ENCODE measurements around the gene CCNL2. TPM values are rescaled to one million over a fixed set of nuclear protein-coding genes. Genes with fewer than 3 reads are reported as not detected.
A peak's percentile ranks its signal among the peaks of the same experiment; 100 is the strongest.

Gene CCNL2
- total RNA-seq, 2 experiments from 2014 or later, result 86.3 to 92.4 TPM

DNA sequence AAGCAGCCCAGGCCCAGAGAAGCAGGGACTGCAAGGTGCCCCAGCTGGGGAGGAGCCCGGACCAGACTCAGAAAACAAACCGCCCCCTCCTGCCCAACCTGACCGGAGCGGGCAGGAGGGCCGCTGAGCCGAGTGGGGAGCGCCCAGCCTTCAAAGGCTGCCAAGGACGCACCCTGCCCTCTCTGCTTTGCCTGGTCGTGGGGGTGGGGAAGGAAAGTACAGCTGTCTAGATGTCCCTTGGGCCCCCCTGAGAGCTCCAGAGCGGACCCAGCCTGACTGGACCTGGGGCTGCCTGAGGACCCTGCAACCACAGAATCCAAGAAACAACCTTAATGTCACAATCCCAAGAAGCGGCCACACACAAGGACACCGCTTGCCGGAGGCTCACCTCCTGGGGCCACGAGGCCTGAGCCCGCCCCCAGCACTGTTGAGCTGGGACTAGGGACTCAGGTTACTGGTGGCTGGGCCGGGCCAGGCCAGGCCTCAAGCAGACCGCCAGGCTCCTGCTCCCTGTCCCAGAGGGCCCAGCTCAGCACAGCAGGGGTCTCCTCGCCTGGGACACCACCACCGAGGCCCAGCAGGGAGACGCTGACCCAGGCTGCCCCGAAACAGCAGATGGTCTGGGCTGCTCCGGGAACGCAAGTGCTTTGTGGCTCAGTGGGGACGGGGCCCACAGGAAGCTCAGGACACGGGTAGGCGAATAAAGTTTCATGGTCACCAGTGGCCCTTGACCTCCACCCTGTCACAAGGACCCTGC lies 51.3 kb downstream of the CCNL2 start:
- peak overlapping the region; percentile 78 for H3K4me3 Mint-ChIP-seq
- ChIA-PET POLR2A (interaction anchor here (0.9 to 1.5 kb wide), 6 partner anchors 17 to 52 kb away, joined by 3 to 6 read pairs (median 4); partner anchors contain the start of gene TAS1R3), CTCF (interaction anchor here (0.7 to 1.6 kb wide), 7 partner anchors 24 to 192 kb away, joined by 3 to 17 read pairs (median 3); partner anchors contain the start of gene AURKAIP1)
- DNase-seq, result no peak
- ATAC-seq, result no peak
- H3K36me3 Mint-ChIP-seq (ENCODE audit: low read depth), result no peaks in the 10 kb centered on the region
- intact Hi-C loops (cut with micrococcal nuclease), result no loop called here
- H3K4me1 Mint-ChIP-seq (ENCODE audit: low read depth), result peaks cover 29% of the 10 kb centered on the region
- H3K27me3 Mint-ChIP-seq, result peaks cover 8% of the 10 kb centered on the region
- no peaks in the 10 kb centered on the region for H3K9me3 Mint-ChIP-seq
- H3K27ac Mint-ChIP-seq, result peak overlapping the region; percentile 25
- TF ChIP-seq, protein P1, sequence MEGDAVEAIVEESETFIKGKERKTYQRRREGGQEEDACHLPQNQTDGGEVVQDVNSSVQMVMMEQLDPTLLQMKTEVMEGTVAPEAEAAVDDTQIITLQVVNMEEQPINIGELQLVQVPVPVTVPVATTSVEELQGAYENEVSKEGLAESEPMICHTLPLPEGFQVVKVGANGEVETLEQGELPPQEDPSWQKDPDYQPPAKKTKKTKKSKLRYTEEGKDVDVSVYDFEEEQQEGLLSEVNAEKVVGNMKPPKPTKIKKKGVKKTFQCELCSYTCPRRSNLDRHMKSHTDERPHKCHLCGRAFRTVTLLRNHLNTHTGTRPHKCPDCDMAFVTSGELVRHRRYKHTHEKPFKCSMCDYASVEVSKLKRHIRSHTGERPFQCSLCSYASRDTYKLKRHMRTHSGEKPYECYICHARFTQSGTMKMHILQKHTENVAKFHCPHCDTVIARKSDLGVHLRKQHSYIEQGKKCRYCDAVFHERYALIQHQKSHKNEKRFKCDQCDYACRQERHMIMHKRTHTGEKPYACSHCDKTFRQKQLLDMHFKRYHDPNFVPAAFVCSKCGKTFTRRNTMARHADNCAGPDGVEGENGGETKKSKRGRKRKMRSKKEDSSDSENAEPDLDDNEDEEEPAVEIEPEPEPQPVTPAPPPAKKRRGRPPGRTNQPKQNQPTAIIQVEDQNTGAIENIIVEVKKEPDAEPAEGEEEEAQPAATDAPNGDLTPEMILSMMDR (IDR thresholded peaks at IDR 0.05), result no peak

DNA sequence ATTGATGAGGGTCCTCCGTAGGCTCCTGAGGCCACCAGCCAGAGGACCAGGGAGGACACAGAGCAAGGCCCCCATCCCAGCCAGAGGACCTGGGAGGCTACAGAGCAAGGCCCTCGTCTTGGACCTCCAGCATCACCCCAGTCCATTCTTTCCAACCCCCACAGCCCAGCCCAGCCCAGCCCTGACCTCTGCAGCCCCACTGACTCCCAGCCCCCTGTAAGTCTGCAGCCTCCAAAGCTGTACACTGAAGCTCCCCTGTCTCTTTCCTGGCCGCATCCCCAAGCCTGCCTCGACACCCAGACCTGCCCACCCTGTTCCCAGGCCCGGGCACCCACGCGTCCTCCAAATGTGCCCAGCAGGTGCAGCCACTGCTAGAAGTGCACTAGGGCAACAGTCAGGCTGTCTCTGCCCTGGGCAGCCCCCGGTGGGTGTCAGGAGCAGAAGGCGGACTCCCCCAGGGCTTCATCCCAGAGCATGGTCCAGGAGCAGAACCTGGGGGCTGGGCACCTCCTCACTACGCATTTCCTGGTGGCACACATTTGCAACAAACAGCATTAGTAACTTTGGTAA lies 52.0 kb downstream of the CCNL2 start:
- intact Hi-C loops (cut with micrococcal nuclease), result no loop called here
- no peak overlapping the region for H3K27ac Mint-ChIP-seq
- peaks cover under 1% of the 10 kb centered on the region for H3K27me3 Mint-ChIP-seq
- TF ChIP-seq, protein P1 (IDR thresholded peaks at IDR 0.05), result no peak
- H3K36me3 Mint-ChIP-seq (ENCODE audit: low read depth), result no peaks in the 10 kb centered on the region
- peak overlapping the region; percentile 78 for H3K4me3 Mint-ChIP-seq
- peaks cover 25% of the 10 kb centered on the region for H3K4me1 Mint-ChIP-seq (ENCODE audit: low read depth)
- CTCF ChIA-PET, result interaction anchor here (0.7 to 1.6 kb wide), 5 partner anchors 25 to 158 kb away, joined by 3 to 17 read pairs (median 4); partner anchors contain the start of gene AURKAIP1
- no peak for DNase-seq
- POLR2A ChIA-PET, result interaction anchor here (1.2 to 1.5 kb wide), 2 partner anchors 22 to 37 kb away, joined by 4 to 6 read pairs; no protein-coding TSS in a partner anchor
- no peak for ATAC-seq
- no peaks in the 10 kb centered on the region for H3K9me3 Mint-ChIP-seq

DNA sequence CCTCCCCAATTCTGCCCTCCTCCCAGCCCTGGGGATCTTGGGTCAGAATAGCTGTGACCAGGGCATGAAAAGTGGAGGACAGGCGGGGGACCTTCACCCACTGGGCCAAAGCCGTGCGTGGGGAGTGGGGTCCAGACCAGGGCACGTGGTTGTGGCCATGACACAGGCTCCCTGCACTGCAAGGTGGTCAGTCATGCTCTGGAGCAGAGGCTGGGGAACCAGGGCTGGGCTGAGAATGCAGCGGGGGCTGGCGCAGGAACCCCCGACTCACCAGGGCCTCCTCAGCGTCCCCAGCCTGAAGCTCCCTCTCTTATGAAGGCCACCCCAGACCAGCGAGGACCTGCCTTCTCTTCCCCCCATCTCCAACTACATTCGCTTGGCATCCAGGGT lies 52.6 kb downstream of the CCNL2 start:
- Mint-ChIP-seq H3K27me3 (no peaks in the 10 kb centered on the region), H3K9me3 (no peaks in the 10 kb centered on the region), H3K36me3 (ENCODE audit: low read depth) (no peaks in the 10 kb centered on the region), H3K27ac (no peak overlapping the region), H3K4me1 (ENCODE audit: low read depth) (peaks cover 22% of the 10 kb centered on the region), H3K4me3 (peak overlapping the region; percentile 78)
- no peak for ATAC-seq
- TF ChIP-seq, protein P1 (IDR thresholded peaks at IDR 0.05), result no peak
- intact Hi-C loops (cut with micrococcal nuclease), result no loop called here
- CTCF ChIA-PET, result interaction anchor here (0.8 to 1.1 kb wide), 2 partner anchors 26 to 32 kb away, joined by 3 to 4 read pairs; no protein-coding TSS in a partner anchor
- POLR2A ChIA-PET, result interaction anchor here (1.3 to 1.4 kb wide), 2 partner anchors 25 to 75 kb away, joined by 3 read pairs; no protein-coding TSS in a partner anchor
- DNase-seq, result no peak

DNA sequence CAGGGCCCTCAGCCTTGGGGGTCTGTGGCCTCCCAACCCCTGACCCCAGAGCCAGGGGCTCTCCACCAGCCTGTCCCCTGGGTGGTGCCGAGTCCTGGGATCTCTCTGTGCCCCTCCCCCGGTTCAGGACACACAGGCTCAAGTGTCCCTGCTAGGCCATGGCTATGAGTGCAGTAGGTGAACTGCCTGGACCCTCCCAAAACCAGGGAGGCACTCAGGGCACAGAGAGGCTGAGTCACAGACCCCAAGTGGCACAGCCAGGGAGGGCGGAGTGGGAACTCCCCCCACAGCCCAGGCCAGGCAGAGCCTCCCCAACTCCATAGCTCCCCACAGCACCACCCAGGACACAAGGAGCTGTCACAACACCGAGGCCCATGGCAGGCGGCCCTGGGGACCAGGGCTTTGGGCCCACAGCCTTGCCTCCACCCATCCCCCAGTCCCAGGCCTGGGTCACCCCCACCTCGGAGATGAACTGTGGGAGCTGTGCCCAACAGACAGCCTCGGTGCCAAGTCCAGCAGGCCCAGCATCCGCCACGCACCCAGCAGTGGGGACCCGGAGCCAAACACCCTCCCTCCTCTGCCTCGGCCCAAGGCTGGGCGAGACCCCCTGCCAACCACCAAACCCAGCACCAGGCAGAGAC lies 53.2 kb downstream of the CCNL2 start:
- CTCF ChIA-PET, result interaction anchor here (1.1 to 3.6 kb wide), 2 partner anchors 26 to 33 kb away, joined by 3 to 10 read pairs; no protein-coding TSS in a partner anchor
- peaks cover 4% of the 10 kb centered on the region for H3K36me3 Mint-ChIP-seq (ENCODE audit: low read depth)
- TF ChIP-seq, protein P1 (IDR thresholded peaks at IDR 0.05), result no peak
- H3K9me3 Mint-ChIP-seq, result no peaks in the 10 kb centered on the region
- no peaks in the 10 kb centered on the region for H3K27me3 Mint-ChIP-seq
- H3K27ac Mint-ChIP-seq, result no peak overlapping the region
- peaks cover 22% of the 10 kb centered on the region for H3K4me1 Mint-ChIP-seq (ENCODE audit: low read depth)
- no peak for ATAC-seq
- intact Hi-C loops (cut with micrococcal nuclease), result no loop called here
- POLR2A ChIA-PET, result interaction anchor here (0.9 to 1.4 kb wide), 3 partner anchors 26 to 74 kb away, joined by 3 read pairs; no protein-coding TSS in a partner anchor
- DNase-seq, result no peak
- no peak overlapping the region for H3K4me3 Mint-ChIP-seq

Data from activated CD8-positive, alpha-beta T cell treated with anti-CD3 and anti-CD28 coated beads for 36 hours (primary cell).